GM12865 (cell line): Measurements from ENCODE around the gene PLCL1.

ENCODE experiments used
- DNase-seq: peaks from one replicate; pipeline ENCODE4 v3.0.0; 2010; ENCODE audit warnings: low read depth
- H3K4me3 ChIP-seq: 2 replicates; pipeline ENCODE4 v1.5.1; 2011; ENCODE audit warnings: mild to moderate bottlenecking, low read depth, low read length, control low read depth
- CTCF ChIP-seq: IDR thresholded peaks from 2 replicates; pipeline ENCODE4 v1.5.1; 2011; ENCODE audit warnings: low read length, control low read depth, low read depth, inconsistent platforms; ENCODE audit not compliant: insufficient read depth; ENCODE audit errors: missing control alignments

PLCL1 gene

GRCh38 chr2:198135481-198135934 lies 331.1 kb downstream of the PLCL1 start:
- DNase-seq: no peak
- no peak for TF ChIP-seq CTCF
- H3K4me3 ChIP-seq: no peak overlapping the region

DNA sequence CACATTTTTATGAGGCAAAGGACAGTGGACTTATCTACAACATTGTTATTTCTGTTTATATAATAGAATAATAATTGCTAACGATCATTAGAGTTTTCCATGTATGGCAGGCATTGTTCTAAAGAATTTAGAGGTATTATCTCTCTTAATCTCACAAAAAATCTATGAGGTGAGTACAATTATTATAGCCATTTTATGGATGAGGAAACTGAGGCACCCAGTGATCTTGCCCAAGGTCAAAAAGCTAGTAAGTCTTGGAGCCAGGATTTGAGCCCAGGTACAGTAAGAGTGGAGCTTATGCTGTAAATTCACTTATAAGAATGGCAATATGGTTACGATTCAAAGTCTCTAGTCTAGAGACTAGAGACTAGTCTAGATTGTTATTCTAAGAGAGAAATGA lies 331.7 kb downstream of the PLCL1 start:
- no peak for TF ChIP-seq CTCF
- DNase-seq: no peak
- no peak overlapping the region for H3K4me3 ChIP-seq

DNA sequence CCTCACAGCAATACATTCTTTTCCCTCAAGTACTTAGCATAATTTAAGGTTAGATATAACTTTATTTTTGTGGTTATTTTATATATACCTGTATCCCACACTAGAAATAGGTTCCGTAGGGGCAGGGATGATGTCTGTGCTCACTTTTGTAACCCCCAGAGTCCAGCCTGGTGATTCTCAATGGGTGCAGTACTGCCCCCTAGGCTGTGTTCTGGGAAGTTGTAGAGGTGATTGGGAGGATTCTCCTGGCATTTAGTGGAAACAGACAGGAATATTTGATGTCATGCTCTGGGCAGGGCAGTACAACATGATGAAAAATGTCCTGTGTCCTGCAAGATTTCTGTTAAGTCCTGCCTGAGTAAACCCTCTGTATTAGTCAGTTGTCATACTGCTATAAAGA lies 333.3 kb downstream of the PLCL1 start:
- TF ChIP-seq CTCF: no peak
- no peak overlapping the region for H3K4me3 ChIP-seq
- DNase-seq: no peak

DNA sequence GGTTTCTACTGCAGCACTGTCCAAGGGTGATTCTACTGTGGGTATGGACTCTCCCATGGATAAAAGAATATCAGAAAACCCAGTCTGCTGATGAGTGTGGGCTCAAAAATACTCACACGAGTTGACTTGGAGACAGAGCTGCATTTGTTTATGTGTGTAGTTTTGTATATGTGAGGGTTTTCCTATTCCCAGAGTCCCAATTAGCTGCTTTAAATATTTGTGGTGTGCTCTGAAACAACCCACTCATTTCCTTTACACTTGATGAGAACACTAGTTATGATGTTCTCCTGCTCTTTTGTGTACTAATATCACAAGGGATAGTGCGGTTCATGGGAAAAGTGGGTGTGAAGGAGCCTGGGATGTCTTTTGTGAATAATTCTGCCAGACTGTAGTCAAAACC lies 337.3 kb downstream of the PLCL1 start:
- no peak for DNase-seq
- H3K4me3 ChIP-seq: no peak overlapping the region
- no peak for TF ChIP-seq CTCF

DNA sequence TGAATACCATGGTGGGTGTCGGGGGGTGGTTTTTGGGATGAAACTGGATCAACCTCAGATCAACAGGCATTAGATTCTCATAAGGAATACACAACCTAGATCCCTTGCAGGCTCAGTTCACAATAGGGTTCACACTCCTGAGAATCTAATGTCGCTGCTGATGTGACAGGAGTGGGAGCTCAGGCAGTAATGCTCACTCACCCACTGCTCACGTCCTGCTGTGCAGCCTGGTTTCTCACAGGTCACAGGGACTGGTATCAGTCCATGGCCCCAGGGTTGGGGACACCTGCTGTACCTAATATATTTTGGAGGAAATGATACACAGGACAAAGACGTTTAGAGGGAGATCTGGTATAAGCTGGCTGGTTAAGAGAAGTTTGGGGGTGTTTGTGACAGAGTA lies 338.8 kb downstream of the PLCL1 start:
- H3K4me3 ChIP-seq: no peak overlapping the region
- no peak for DNase-seq
- TF ChIP-seq CTCF: no peak

DNA sequence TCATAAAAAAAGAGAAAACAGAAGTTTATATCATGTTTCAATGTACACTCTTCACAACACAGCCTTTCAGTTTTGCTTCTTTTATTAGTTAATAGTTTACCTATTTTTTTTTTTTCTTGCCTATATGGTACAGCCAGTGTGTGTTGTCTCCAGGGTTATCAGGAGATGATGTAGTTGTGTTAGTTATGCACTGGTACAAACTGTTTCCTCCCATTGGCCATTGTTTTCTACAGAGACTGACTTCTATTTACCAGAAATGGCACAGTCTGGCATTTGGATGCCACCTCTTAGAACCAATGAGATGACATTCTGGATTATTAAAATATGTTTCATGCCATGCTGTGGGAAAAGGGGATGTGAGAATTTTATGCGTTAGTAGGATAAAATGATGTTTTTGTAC lies 339.4 kb downstream of the PLCL1 start:
- H3K4me3 ChIP-seq: no peak overlapping the region
- DNase-seq: no peak
- TF ChIP-seq CTCF: no peak

- DNase-seq: no peak
- no peak overlapping the region for H3K4me3 ChIP-seq
- no peak for TF ChIP-seq CTCF
Measured at GRCh38 chr2:198144660-198145059, 340.3 kb downstream of the PLCL1 start.
